ENCODE data around the gene MOB3B.

The MOB3B gene

DNA sequence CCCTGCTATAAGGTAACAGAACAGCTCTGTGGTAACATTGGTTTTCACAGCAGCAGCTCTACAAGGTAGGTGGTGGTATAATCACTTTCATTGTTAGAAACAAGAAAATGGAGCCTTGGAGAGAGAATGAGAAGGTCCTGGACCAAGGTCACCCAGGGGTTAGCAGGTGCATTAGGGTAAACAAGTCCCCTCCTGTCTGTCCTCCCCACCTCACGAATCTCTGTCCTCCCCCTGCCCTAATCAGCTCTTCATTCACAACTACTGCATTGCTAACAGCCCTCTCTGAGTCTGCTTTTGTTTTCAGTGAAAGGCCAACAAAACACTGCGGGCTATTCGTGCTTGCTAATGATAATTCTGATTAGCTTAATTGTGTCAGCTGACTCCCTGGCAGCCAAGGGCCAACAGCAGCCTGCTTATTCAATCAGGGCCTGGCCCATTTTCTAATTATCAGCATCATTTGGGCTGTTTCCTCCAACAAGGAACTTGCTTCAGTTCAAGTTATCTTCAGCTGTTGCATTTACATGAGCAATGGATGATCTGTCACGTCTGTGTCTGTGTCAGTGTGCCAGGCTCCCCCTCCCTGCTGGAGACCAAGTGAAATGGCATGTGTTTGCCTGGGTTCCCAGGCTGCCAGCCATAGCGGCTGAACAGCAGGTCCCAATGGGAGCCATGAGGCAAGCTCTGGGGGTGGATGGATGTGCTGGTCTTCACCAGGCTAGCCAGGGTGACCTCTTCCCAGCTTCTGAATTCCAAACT lies 176.0 kb downstream of the MOB3B start:
- no peak for DNase-seq

DNA sequence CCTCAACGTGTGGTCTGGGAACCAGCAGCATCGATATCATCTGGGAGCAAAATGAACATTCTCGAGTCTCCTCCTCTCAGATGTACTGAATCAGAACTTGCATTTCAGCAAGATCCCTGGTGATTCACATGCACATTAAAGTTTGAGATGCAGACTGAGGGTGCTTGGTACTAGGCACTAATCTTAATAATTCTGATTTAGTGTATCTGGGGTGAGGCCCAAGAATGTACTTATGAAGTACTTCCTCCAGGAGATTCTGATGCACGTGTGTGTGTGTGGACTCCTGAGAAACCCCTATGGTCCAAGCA lies 176.5 kb downstream of the MOB3B start:
- no peak for DNase-seq

DNA sequence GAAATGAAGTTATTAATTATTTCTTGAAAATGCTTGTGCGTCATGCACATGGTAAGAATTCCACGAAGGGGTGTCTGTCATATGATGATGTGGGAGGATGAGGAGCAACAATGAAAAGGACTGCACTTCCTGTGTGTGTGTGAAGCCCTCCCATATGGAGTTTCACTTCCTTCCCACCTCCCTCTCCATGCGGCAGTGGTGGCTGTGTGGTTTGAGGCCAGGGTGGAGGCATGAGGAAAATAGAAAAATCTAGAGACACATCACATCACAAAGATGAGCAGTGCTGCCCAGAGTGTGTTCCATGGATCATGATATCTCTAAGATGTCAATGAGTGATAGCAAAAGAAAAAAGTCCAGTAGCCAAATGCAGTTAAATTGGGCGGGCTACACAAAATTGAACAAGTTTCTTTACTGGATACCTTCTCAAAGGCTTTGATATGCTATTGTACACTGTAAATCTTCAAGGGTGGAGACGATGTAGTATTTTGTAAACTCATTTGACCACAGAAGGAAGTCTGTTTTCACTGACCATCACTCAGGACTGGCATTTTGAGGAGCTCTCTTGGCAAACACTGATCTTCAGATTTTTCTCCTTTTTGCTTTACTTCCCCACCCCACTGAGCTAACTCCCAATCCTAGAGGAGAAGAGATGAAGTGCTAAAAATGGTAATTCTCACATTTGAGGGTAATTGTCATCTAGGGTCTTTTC lies 177.0 kb downstream of the MOB3B start:
- no peak for DNase-seq

DNA sequence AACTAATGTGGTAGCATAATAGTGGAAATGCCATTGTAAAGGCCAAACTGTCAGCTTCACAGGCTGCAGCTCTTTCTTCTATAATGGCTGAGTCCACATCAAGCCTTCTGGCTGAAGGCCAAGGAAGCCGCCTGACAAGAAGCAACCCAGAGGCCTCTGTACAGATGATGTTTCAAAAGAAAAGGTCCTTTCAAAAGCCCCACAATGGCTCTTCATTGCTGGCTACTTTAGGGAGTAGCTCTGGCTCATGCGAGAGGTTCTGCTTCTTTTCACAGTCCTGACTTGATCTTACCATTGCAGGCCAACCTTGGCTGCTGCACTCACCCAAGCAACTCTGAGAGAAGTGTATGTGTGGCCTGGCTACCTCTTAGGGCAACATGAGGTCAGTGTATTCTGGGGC lies 178.2 kb downstream of the MOB3B start:
- no peak for DNase-seq

DNA sequence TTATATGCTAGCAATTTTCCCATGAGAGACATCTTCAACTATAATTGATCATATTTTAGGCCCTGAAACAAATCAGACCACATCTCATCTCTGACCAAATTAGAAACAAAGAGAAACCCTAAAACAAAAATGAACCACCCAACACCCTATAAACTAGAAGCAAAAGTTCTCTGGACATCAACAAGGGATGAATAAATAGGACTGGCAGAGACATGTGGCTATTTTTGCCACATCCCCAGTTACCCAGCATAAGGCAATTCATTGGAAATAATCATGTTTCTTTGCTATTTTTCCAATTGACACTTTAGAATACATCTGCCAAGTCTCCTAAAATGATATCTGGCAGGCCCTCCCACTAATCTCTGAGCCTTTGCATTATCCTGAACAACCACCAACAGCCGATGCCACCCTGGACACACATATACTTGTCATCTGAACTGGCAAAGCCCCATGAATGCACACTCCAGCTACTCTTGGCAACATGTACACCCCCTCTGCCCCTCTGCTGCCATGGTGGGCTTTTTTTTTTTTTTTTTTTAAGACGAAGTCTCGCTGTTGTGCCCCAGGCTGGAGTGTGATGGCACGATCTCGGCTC lies 179.1 kb downstream of the MOB3B start:
- DNase-seq: no peak

DNA sequence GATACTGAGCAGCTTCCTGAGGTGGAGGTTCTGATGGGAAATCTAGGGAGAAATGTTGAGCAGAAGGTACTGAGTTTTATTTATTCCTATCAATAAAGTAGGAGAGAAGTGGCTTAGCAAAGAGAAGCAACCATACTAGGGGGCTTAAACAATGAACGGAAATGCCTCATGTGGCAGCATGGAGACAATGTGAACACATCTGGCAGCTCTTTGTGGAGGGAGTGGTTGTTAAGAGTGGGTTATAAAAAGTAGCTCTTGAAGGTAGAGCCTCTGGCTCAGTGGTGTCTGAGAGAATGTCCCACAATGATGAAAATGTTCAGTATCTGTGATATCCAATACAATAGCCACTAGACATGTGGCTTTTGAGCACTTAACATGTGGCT lies 179.9 kb downstream of the MOB3B start:
- no peak for DNase-seq

DNA sequence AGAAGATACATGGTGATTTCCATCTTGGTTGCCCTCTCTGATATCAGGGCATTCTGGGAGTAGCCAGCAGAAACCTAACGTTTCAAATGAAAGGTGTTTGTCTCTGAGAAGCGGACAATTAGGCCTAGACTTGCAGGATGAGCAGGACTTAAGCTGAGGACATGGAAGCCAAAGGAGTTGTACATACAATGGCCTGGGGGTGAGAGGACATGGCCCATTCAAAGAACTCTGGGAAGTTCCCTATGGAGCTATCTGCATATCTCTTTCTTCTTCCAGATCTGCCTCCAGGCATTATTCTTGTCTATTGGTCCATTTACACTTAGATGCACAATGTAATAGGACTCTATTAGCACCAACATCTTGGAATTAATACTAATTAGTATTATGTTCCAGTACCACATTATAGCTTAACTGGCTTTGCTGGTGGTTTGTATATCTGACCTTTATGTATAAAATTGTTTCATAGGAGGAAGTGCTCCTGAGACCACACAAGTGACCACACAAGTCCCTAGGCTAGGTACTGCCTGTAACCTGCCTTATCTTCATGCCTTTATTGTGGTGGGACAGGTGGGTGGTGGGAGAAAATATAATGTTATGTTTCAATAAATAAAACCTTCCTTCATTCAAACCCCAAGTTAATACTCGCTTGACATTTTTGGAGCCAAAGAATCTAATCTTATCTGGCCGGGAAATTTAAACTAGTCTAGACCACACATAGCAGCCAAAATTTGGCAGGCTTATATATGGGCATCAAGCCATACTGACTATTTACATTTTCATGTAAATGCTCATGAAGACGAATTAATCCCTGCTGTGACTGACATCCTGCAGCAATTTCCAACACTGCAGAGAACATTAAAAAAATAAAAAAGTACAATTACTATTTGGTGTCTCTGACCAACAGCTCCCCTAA lies 180.6 kb downstream of the MOB3B start:
- no peak for DNase-seq

DNA sequence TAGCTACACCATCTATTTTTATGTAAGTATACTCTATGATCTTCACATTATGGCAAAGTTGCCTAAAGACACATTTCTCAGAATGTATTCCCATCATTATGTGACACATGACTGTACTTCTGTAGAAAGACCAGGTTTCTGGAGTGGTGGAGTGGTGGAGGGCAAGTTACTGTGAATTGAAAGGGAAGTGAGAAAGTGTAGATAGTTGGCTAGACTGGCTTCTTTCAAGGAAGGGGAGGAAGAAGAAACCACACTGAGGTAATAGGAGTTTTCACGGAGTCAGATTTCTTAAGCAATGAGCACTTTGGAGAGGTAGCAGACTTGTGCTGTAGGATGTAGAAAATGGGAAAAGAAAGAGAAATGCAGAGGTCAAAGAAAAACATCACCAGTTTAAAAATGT lies 181.7 kb downstream of the MOB3B start:
- no peak for DNase-seq

DNA sequence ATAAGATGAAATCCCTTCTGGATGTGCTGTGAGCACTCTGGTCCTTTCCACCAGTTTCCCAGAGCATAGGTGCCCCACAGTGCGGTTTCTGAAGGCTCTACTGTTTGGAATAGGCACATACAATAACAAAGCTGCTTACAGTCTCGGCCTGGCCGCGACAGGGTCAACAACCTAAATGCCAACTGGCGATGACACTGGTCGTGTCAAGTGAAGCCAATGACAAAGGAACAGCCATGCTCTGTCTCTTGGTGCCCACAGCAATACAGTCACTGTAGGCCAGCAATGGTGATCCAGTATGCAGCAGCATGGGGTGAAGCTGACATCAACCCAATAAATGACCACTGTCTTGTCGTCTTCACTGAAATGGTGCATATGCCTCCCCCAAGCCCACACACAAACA lies 184.8 kb downstream of the MOB3B start:
- no peak for DNase-seq

DNA sequence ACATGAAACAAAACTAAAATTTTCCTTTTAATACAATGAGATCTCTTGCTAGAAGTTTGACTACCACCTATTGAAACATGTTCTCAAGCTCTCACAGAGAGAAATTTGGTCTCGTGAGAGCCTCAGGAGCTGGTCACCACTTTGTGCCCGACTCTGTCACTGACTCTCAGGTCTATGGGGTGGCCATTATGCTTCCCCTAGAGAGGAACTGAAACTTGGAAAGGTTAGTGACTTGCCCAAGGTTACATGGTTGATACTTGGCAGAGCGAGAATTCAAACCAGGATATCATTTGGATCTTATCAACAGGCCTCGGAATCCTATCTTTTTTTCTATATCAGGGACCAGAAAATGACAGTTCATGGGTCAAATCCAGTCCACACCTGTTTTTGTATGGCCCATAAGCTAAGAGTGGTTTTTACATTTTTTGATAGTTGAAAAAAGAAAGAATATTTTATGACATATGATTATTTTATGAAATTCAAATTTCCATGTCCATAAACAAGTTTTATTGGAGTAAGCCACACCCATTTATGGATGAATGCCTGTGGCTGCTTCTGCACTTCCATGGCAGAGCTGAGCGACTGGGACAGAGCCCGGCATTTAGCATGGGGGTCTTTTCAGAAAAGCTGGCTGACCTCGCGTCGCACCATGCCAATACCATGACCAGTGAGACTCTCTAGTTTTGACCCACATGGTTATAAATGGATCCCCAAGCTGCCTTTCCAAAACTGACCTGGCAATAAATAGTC lies 187.9 kb downstream of the MOB3B start:
- no peak for DNase-seq

DNA sequence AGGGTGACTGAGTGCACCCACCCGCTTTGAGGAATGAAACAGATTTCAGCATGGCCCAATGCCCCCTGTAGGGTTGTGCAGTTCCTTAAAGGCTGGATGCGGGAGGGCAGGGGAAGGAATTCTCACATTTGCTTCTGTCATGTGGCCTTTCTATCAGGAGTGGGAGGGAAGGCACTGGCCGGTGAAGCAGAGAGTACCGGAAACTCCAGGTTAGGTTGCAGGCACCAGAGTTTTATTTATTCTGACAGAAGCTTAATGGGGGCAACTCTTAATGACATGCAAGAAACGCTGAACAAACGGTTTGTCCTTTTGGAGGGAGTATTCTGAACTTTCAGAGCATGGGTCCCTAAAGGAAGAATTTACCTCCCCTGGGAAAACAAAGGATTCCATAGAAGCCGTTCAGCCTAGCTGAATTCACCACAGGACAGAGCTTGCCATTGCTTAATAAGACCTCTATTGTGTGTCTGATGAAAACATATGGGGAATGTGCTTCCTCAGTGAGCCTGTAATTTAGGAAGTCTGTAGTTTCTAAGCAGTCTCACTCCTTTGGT lies 188.6 kb downstream of the MOB3B start:
- no peak for DNase-seq

DNA sequence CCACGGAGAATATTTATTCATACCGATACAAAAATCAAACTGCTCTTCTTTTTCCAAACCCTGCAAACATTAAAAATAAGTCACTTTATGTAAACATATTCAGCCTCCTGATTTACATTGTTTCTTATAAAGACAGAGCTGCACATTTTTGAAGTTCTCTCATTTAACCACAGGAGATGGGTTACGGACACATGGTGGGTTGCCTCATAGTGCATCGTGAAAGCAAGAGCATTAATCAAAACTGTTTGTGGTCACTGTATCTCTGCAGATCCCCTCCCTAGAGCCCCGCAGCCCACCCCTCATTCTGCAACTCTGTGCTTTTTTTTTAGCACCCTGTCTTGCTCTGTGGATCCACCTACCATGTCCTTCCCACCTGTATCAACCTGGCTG lies 189.3 kb downstream of the MOB3B start:
- DNase-seq: no peak

DNA sequence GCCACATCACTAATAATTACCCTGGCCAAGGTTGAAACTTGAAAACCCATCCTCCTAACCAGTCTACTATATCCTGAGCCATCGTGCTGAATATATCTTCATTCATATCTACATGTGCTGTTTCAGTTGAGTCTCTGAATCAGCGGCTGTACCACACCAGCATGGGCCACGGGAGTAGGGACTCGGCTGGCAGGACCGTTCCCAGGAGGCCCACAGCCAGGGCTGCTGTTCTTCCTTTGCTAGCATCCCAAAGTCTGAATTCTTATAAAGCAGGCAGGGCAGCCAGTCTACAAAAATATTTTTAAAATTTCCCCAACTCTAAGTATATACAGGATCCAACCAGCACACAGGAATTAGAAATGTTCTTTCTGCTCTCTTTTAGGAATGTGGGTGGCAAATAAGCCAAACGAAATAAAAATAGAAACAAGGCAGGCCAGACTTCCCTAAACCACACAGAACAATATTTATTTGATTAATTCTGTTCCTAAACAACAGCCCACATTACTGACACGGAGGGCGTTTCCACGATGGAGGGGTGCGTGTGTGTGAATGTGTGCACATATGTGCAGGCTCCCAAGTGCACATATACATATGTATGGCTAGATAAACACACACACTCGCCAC lies 189.8 kb downstream of the MOB3B start:
- DNase-seq: no peak

DNA sequence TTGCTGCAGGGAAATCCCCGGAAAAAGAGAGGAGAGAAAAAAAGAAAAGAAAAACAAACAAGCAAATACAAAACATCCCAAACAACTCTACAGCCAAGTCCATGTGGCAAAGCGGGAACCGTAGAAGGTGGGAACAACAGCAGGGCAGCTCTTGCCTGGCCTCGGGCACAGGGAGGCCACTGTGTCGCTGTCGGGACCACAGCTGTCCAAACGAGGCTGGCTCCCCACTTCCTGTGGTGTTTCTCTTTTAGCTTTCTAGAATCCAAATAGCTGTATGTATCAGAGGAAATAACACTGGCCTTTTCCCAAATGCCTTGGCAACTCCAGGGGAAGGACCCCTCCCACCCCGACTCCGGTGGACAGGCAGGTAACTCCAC lies 191.1 kb downstream of the MOB3B start:
- no peak for DNase-seq

DNA sequence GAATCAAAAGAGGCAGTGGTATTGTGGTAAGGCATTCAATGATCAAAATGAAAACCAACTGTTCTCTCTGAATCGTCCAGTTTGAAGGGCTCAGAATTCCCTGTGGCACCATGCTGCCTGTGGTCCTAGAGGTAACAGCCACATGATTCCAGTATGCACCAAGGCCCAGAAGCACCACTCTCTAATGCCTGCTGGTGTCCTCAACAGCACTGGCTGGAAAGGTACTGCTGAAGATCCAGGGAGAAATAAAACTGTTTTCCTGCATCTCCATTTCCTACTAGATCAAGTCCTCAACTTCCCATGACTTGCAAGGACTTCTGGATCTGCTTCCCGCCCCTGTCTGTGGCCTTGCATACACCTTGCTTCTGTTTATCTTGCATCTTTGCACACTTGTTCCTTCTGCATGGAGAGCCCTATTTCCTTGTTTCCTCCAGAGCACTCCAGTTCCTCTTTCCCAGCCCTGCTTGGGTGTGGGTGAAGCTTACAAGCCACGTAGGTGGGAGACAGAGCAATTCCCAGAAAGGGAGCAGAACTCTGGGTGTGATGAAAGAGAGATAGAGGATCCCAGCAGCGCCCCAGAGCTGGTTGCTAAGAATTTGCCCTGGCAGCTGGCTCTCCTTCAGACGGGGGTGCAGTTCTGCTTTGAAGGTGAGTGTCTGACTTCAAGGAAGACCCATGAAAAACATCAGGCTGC lies 191.6 kb downstream of the MOB3B start:
- no peak for DNase-seq

DNA sequence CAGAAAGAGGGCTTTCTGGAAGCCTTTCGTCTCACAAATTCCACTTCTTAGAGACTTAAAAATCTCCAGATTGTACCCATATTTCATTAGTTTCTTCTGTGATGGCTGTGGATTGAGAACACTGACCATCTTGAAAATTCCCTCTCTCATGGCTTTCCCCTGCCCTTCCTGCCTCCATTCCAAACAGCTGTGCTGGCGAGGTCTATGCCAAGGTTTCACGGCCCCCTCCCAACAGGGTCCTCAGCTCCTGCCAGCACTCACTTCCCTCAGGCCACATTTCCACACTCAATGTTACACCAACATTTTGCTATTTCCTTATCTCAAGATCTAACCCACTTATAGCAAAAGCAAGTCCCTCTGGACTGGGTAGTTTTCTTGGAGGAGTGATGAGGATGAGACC lies 192.4 kb downstream of the MOB3B start:
- no peak for DNase-seq

DNA sequence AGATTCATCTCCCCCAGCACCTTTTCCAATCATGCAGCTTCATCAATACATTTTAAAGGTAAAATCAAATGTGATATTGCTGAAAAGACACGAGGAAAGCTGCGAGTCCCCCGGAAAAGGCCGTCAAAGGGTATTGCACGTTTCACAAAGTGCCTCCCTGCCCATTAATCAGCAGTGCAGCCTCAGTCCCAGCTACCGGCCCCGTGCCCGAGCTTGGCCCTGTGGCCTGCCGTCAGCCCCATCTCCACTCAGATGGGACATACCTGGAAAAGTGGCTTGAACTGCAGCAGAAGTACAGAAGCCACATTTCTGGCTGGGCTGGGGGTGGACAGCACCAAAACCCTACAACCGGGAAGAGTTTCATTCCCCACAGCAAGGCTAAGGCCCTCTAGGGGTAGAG lies 192.8 kb downstream of the MOB3B start:
- DNase-seq: no peak

DNA sequence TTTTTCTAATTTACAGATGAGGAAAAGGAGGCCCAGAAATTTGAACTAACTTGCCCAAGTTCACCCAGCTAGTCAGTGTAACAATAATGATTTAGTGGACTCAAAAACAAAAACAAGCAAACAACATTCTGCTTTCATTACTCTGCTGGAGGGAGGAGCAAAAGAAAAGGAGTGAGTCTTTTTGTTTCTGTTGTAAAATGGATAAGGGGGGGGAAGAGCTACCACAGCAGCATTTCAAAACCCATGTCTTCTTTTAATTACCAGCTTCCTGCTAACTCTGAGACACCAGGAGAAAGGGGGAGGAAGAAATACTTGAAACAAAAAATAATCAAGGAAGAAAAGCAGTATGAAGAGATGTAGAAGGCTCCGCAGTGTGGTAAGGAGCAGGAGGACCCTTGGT lies 193.5 kb downstream of the MOB3B start:
- DNase-seq: no peak

DNA sequence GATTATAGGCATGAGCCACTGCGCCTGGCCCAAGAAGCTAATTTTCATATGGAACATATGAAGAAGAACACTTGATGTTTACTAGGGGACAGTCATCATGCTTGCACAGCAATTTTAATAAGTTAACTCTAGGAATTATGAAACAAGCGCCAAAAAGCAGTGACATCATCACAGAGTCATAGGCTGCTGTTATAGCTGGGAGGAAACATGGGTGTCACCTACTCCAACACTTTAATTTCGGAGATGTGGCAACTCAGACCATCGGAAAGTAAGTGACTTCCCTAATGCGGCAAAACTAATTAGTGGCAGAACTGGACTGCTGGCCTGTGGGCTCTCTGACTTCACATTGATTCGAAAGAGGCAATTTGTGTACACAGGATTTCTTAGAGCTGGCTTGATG lies 194.5 kb downstream of the MOB3B start:
- no peak for DNase-seq

DNA sequence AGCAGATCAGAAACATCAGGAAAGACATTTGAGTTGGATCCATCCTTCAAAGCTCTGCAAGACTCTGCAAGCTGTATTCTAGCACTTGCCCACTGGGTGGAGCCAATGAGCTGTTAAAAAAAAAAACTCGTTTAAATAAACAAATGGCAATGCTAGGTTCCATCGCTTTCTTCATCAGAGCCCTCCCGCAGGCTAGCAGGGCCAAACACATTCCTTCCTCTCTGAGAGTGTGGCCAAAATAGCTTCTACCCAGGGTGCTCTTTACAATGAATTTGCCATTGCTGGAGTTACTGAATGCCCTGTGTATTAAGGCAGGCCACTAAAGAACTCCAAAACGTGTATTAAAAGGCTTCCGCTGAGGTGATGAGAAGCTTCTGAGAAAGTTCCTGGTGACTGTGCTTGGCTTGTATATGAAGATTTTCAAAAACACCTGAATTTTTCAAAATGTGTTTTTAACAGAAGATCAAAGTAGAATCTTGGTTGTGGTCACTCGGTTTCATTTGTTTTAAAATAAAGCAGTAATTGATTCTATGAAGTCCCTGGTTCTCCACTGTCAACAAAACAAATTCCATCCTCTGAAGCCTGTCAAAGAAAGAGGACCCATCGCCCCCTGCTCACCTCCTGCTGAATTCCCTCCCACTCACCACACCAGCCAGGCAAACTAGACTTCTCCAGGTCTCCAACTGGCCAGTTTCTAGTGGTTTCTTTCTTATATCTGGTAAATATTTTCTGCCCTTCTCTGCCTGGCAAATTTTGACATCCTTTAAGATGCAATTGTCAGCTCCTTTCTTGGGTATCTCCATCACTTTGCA lies 196.2 kb downstream of the MOB3B start:
- DNase-seq: no peak

DNA sequence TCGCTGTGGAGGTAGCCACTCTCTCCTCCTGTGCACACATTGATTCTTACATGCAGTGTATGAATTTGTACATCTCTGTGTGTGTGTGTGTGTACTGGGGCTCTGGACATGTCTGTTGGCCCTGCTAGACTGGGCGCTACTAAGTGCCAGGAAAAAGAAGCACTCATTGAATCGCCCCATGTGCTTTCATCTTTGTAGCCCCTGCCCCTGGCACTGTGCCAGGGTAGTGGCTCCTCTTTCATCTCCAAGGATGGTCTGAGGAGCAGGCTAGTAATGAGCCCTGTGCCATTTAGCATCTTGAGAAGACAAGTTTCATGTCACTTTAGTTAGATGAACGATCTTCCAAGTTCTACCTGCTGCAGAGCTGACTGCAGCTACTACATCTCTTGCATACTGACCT lies 198.2 kb downstream of the MOB3B start:
- DNase-seq: no peak

All from SIG-M5 (cell line).